HepG2 (cell line): ENCODE data around the gene DUSP8. TPM values are rescaled to one million over a fixed set of nuclear protein-coding genes. Genes with fewer than 3 reads are reported as not detected.
A peak's percentile ranks its signal among the peaks of the same experiment; 100 is the strongest.

Source experiments
- CBX2 ChIP-seq, 2 experiments: fragments of 200-600 bp in 1 of 2; sonication (generic); formaldehyde crosslinking in 1 of 2; IDR thresholded peaks; 2 replicates each; pipeline versions ENCODE4 v1.7.0 to v1.8.1; 2018 to 2022; ENCODE audit warnings: low read depth in 2 of 2, low read length in 1 of 2, mild to moderate bottlenecking in 1 of 2, missing genetic modification reagents in 1 of 2
- HIVEP1 ChIP-seq: sonication (generic); formaldehyde crosslinking; IDR thresholded peaks from 2 replicates; pipeline ENCODE4 v1.4.0; 2020; ENCODE audit warnings: mild to moderate bottlenecking, missing genetic modification reagents
- KDM2A ChIP-seq: sonication (generic); formaldehyde crosslinking; IDR thresholded peaks from 2 replicates; pipeline ENCODE4 v1.4.0; 2020; ENCODE audit warnings: low read depth, missing genetic modification reagents, borderline replicate concordance
- MAZ ChIP-seq, 2 experiments: sonication (generic) in 1 of 2; formaldehyde crosslinking in 1 of 2; IDR thresholded peaks; 2 replicates each; pipeline versions ENCODE4 v1.5.0 to v1.6.1; 2012 to 2020; ENCODE audit warnings: low read depth in 2 of 2, mild to moderate bottlenecking in 2 of 2, borderline replicate concordance in 1 of 2, improper control_type of control experiment in 1 of 2, low read length in 1 of 2, missing genetic modification reagents in 1 of 2, moderate library complexity in 1 of 2
- NFYB ChIP-seq: sonication (generic); formaldehyde crosslinking; IDR thresholded peaks from 2 replicates; pipeline ENCODE4 v1.4.0; 2020; ENCODE audit warnings: missing genetic modification reagents
- NRL ChIP-seq: sonication (generic); formaldehyde crosslinking; IDR thresholded peaks from 2 replicates; pipeline ENCODE4 v1.5.0; 2020; ENCODE audit warnings: missing genetic modification reagents, mild to moderate bottlenecking, moderate library complexity, borderline replicate concordance
- SALL1 ChIP-seq: sonication (generic); formaldehyde crosslinking; IDR thresholded peaks from 2 replicates; pipeline ENCODE4 v1.8.0; 2022; ENCODE audit warnings: mild to moderate bottlenecking, missing genetic modification reagents
- XRCC5 ChIP-seq: fragments of 200-400 bp; formaldehyde crosslinking; optimal IDR thresholded peaks from 2 replicates; pipeline ENCODE3; 2017; ENCODE audit warnings: mild to moderate bottlenecking, low read length
- ZNF121 ChIP-seq: sonication (generic); formaldehyde crosslinking; IDR thresholded peaks from 2 replicates; pipeline ENCODE4 v1.5.0; 2020; ENCODE audit warnings: mild to moderate bottlenecking, missing genetic modification reagents
- ZNF383 ChIP-seq: sonication (generic); formaldehyde crosslinking; IDR thresholded peaks from 2 replicates; pipeline ENCODE4 v1.4.0; 2020; ENCODE audit warnings: missing genetic modification reagents, mild to moderate bottlenecking, borderline replicate concordance
- ZNF501 ChIP-seq: sonication (generic); formaldehyde crosslinking; IDR thresholded peaks from 2 replicates; pipeline ENCODE4 v1.5.1; 2020; ENCODE audit warnings: mild to moderate bottlenecking, moderate library complexity, missing genetic modification reagents
- ZNF589 ChIP-seq: sonication (generic); formaldehyde crosslinking; conservative IDR thresholded peaks from 2 replicates; pipeline ENCODE4 v1.8.0; 2022; ENCODE audit warnings: mild to moderate bottlenecking, moderate library complexity, missing genetic modification reagents
- ZNF724P ChIP-seq: sonication (generic); formaldehyde crosslinking; IDR thresholded peaks from 2 replicates; pipeline ENCODE4 v1.8.0; 2022; ENCODE audit warnings: missing genetic modification reagents, borderline replicate concordance
- ZNF788 ChIP-seq: sonication (generic); formaldehyde crosslinking; IDR thresholded peaks from 2 replicates; pipeline ENCODE4 v1.5.0; 2020; ENCODE audit warnings: mild to moderate bottlenecking, missing genetic modification reagents, borderline replicate concordance
- polyA plus RNA-seq, 8 experiments: library from polyadenylated mRNA; depleted of rRNA in 3 of 8; stranded (reverse) in 7 of 8; unstranded in 1 of 8; fragments of >200 nt; fragmentation: Illumina TruSeq in 4 of 8; extraction: Trizol in 4 of 8; gene quantifications; 2 replicates each; pipeline versions ENCODE4 v1.2.1 to v1.2.3, GENCODE V29; 2011 to 2016; ENCODE audit warnings: low read depth in 4 of 8, missing spikeins in 1 of 8, mixed read lengths in 1 of 8; ENCODE audit not compliant: insufficient read depth in 1 of 8
- total RNA-seq, 5 experiments: library from RNA; depleted of rRNA; stranded (reverse); fragments of >200 nt; fragmentation: Illumina TruSeq; extraction: Trizol; gene quantifications; 2 replicates each; pipeline ENCODE4 v1.2.3, GENCODE V29; 2016; ENCODE audit warnings: low read depth in 1 of 5
- TF ChIP-seq, protein P1 (sequence below): sonication (generic); formaldehyde crosslinking; IDR thresholded peaks from 2 replicates; pipeline ENCODE4 v1.5.1; 2020; ENCODE audit warnings: mild to moderate bottlenecking, missing genetic modification reagents, moderate library complexity
- TF ChIP-seq, protein P2 (sequence below): sonication (generic); formaldehyde crosslinking; IDR thresholded peaks from 2 replicates; pipeline ENCODE4 v1.5.0; 2020; ENCODE audit warnings: mild to moderate bottlenecking, missing genetic modification reagents, borderline replicate concordance
- TF ChIP-seq, protein P3 (sequence below): sonication (generic); formaldehyde crosslinking; IDR thresholded peaks from 2 replicates; pipeline ENCODE4 v1.8.0; 2022; ENCODE audit warnings: missing genetic modification reagents, mild to moderate bottlenecking, borderline replicate concordance

DUSP8 gene
- total and polyA plus RNA-seq, 2 of the 13 experiments (the other 11 are each of a cell fraction or from before 2014, with no cell fraction given): 1.8 to 8.0 TPM

DNA sequence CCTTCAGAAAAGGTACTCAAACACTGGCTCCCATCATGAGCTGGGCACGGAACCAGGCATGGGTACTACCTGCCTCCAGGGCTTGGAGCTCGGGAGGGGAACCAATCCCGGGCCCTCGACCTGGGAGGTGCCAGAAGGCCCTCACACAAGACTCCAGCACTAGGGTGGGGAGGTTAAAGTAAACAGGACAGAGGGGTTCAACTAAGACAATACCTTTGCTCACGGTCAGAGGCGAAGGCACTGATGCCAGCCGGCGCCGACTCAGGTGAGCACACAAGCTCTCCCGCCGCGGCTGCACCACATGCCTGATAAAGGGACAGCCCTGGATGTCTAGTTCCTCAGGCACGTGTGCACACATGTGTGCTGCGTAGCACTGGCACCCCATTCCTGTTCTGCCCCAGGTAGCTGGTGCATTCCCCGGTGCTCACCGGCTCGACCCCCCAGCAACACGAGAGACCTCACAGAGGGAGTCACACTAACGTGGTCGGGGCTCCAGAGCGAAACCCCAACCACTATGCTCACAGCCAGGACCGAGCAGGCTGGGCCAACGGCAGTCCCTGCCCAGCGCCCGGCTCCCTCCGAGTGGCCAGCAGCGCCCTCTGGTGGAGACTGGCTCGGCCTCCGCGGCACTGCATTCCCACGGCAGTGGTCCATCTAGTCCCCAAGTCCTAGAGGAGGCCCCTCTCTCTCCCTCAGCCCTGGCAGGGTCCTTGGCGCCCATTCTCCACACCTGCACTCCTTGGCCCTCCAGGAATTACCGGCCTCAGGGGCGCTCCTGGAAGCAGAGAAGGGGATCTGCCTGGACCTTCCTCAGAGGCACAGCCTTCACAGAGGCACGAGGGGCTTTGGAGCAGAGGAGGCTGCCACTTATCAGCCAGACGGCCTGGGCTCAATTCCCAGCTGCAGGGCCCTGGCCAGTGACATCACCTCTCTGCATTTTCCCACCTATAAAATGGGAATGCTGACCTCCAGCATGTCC lies 56.7 kb downstream of the DUSP8 start (continued):
- TF ChIP-seq, protein P1, sequence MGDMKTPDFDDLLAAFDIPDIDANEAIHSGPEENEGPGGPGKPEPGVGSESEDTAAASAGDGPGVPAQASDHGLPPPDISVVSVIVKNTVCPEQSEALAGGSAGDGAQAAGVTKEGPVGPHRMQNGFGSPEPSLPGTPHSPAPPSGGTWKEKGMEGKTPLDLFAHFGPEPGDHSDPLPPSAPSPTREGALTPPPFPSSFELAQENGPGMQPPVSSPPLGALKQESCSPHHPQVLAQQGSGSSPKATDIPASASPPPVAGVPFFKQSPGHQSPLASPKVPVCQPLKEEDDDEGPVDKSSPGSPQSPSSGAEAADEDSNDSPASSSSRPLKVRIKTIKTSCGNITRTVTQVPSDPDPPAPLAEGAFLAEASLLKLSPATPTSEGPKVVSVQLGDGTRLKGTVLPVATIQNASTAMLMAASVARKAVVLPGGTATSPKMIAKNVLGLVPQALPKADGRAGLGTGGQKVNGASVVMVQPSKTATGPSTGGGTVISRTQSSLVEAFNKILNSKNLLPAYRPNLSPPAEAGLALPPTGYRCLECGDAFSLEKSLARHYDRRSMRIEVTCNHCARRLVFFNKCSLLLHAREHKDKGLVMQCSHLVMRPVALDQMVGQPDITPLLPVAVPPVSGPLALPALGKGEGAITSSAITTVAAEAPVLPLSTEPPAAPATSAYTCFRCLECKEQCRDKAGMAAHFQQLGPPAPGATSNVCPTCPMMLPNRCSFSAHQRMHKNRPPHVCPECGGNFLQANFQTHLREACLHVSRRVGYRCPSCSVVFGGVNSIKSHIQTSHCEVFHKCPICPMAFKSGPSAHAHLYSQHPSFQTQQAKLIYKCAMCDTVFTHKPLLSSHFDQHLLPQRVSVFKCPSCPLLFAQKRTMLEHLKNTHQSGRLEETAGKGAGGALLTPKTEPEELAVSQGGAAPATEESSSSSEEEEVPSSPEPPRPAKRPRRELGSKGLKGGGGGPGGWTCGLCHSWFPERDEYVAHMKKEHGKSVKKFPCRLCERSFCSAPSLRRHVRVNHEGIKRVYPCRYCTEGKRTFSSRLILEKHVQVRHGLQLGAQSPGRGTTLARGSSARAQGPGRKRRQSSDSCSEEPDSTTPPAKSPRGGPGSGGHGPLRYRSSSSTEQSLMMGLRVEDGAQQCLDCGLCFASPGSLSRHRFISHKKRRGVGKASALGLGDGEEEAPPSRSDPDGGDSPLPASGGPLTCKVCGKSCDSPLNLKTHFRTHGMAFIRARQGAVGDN: peak; percentile 44; the same call in 1 of the 2 replicates
- TF ChIP-seq NRL (CRISPR knock-in tag): peak; percentile 32; the same call in 1 of the 2 replicates
- TF ChIP-seq SALL1 (CRISPR knock-in tag): 0 out of 2 replicates have a peak, but pooled peaks have one; percentile 6
- TF ChIP-seq ZNF501 (CRISPR knock-in tag): 0 out of 2 replicates have a peak, but pooled peaks have one; percentile 7
- TF ChIP-seq ZNF788 (CRISPR knock-in tag): peak; percentile 52; the same call in 1 of the 2 replicates
- TF ChIP-seq MAZ (IDR thresholded peaks at IDR 0.05; ENCODE audit: borderline replicate concordance, low read depth, low read length): no peak
- TF ChIP-seq MAZ (CRISPR knock-in tag; IDR thresholded peaks at IDR 0.05; ENCODE audit: low read depth): 0 out of 2 replicates have a peak, but pooled peaks have one; percentile 31
- no peak for TF ChIP-seq CBX2 (IDR thresholded peaks at IDR 0.05; ENCODE audit: low read depth, low read length)
- TF ChIP-seq CBX2 (CRISPR knock-in tag; IDR thresholded peaks at IDR 0.05; ENCODE audit: low read depth): no peak
- no peak for TF ChIP-seq ZNF589 (CRISPR knock-in tag)
- TF ChIP-seq NFYB: no peak
- peak; percentile 53; the same call in 1 of the 2 replicates for TF ChIP-seq HIVEP1 (CRISPR knock-in tag)
- TF ChIP-seq ZNF121: peak; percentile 54; the same call in 1 of the 2 replicates
- TF ChIP-seq, protein P2, sequence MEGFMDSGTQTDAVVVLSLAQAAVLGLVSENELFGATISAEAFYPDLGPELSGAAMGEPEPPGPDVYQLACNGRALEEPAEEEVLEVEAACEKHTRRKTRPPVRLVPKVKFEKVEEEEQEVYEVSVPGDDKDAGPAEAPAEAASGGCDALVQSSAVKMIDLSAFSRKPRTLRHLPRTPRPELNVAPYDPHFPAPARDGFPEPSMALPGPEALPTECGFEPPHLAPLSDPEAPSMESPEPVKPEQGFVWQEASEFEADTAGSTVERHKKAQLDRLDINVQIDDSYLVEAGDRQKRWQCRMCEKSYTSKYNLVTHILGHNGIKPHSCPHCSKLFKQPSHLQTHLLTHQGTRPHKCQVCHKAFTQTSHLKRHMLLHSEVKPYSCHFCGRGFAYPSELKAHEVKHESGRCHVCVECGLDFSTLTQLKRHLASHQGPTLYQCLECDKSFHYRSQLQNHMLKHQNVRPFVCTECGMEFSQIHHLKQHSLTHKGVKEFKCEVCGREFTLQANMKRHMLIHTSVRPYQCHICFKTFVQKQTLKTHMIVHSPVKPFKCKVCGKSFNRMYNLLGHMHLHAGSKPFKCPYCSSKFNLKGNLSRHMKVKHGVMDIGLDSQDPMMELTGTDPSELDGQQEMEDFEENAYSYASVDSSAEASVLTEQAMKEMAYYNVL (CRISPR knock-in tag): 0 out of 2 replicates have a peak, but pooled peaks have one; percentile 22
- TF ChIP-seq ZNF383 (CRISPR knock-in tag): no peak
- TF ChIP-seq KDM2A (CRISPR knock-in tag): peak; percentile 75
- peak; percentile 30; the same call in 1 of the 2 replicates for TF ChIP-seq ZNF724P (CRISPR knock-in tag)
- peak; percentile 43 for TF ChIP-seq XRCC5
- TF ChIP-seq, protein P3, sequence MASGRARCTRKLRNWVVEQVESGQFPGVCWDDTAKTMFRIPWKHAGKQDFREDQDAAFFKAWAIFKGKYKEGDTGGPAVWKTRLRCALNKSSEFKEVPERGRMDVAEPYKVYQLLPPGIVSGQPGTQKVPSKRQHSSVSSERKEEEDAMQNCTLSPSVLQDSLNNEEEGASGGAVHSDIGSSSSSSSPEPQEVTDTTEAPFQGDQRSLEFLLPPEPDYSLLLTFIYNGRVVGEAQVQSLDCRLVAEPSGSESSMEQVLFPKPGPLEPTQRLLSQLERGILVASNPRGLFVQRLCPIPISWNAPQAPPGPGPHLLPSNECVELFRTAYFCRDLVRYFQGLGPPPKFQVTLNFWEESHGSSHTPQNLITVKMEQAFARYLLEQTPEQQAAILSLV (CRISPR knock-in tag): 0 out of 2 replicates have a peak, but pooled peaks have one; percentile 20
